HG03097 (cell line): ENCODE results near the gene SNX27.
"Not testable (repeated sequence)": the region's sequence is repeated elsewhere in the genome, so short reads cannot be mapped to it uniquely, and the experiment has no call there.

Source experiments
- ATAC-seq: cut with Tn5 transposase; IDR thresholded peaks from one replicate; pipeline ENCODE4 v1.9.1; 2021; ENCODE audit not compliant: unreplicated experiment, low FRiP score

SNX27 gene

GRCh38 chr1:151718011-151718431, 106.2 kb downstream of the SNX27 start:
- ATAC-seq, result no peak

- no peak for ATAC-seq
Measured at GRCh38 chr1:151718666-151719065, 106.8 kb downstream of the SNX27 start.

GRCh38 chr1:151720125-151720524, 108.3 kb downstream of the SNX27 start:
- ATAC-seq, result no peak

DNA sequence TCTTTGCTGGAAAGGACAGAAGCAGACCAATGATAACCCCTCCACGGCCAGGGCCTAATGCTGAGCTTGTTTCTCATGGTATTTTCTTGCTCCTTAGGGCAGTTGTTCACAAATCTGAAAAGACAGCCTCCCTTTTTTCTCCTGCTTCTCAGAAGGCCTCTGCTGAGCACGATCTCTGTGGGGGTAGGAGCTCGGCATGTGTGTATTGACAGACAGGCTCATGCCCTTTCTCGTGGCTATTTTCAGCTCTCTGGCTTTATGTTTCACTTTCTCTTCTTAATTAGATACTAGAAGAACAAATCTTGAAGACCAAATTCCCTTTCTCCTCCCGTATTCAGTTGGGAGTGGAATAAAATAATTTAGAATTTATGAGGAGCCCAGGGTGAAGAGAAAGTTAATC, 108.7 kb downstream of the SNX27 start:
- ATAC-seq, result no peak

- ATAC-seq, result no peak
Measured at GRCh38 chr1:151720974-151721787, 109.3 kb downstream of the SNX27 start, which contains the start of gene RIIAD1. RIIAD1 (plus strand) TSS chr1:151721522; CDS start chr1:151721537, 15 bp downstream.

GRCh38 chr1:151721788-151722510, 110.1 kb downstream of the SNX27 start:
- no peak for ATAC-seq

GRCh38 chr1:151723726-151724370, 112.0 kb downstream of the SNX27 start:
- no peak for ATAC-seq

DNA sequence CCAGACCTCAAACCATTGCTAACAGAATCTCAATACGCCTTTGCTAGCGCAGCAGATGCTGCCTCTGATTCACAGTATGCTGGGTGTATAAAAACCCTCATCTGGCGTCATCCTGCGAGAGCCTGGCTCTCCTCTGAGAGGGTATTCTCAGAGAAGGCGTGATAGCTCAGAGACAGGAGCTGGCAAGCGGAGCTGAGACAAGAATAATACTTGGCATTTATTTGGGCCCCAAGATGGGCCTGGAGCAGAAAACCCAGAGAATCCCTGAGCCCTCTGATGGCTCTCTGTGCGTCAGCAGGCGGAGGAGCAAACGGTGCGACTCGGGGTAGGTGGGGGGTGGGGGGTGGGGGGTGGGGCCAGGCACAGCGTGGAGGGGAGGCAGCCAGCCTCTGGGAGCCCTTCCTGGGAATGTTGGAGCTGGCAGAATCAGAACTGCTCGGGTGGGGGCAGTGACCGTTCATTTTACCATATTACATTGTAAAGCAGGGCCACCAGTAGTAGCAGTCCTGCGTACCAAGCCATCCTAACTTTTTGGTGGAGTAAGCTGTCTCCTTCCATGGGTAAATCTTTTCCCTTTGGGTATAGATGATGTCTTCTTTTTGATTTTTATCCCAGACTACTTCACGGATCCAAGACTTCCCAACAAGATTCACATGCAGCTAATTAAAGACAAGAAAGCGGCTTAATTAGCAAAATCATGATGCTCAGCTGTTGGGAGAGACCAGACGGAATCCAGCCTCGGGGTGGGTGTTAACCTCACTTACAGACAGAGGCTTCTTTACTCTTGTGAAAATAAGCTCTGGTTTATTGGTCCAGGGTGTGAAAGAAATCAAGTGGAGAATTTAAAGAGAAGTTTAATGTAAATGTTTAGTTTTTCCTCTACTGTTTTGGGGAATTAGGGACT, 116.6 kb downstream of the SNX27 start:
- ATAC-seq, result no peak

DNA sequence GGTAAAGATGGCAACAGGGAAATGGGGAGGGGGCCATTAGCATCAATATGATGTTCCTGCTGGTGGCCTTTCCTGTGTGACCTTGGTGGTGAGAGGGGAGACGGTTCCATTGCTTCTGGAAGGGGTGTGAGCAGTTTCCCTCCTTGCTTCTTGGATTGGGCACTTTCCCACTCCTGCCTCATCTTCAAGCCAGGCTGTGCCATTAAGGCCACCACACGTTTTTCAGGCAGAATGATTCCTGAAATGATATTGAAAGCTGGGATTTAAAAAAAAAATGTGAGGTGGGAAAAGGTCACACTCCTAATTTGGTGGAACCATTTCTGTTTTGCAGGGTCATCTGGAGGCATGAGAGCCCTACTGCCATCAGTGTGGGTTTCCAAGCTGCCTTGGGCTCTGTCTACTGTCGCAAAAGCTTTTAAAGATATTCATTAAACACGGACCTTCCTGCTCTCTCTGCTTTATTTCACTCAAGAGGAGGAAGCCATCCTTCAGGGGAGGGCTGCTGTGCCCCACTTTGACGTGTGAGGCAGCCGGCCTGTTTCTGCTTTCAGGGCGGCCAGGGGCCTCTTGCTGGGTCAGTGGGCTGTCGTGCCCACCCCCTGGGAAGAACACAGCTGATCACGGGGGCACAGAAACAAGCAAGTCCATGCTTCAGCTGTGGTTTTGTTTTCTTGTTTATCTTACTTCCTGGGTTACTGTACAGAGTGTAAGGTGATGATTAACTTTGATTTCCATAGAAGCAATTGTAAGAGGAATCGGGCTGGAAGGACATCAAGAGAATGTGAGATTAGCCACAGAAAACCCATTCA, 117.5 kb downstream of the SNX27 start:
- no peak for ATAC-seq

DNA sequence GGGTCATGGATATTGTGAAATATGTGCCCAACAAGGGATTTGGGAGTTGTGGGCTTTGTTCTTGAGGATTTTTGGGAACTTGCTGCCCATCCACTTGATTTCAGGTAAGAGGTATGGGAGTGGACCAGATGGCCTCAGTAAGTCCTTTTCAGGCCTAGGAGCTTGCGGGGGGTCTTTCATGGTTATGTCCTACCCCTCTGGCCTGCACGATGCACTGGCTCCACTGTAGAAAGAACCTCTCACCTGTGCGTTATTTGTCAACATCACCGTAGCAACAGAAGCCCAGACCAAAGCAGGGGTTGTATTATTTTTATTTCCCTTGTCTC, 118.1 kb downstream of the SNX27 start:
- no peak for ATAC-seq

DNA sequence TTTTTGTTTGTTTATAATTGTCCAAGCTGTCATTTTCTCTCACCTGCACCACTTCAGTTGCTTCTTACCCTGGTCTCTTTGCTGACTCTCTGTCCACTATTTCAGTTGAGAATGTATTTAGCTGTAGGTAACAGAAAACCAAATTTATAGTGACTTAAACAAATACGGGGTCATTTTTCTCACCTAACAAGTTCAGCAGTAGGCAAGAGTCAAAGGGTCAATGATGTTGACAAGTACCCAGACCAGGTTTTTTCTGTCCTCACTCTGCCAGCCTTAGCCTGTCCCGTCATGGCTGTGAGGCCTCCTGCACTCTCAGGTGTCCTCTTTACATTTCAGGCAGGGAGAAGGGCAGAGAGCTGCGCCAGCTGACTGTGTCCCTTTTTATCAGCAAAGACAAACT, 121.3 kb downstream of the SNX27 start:
- ATAC-seq, result no peak

GRCh38 chr1:151733995-151734394, 122.1 kb downstream of the SNX27 start:
- ATAC-seq, result not testable (repeated sequence)

DNA sequence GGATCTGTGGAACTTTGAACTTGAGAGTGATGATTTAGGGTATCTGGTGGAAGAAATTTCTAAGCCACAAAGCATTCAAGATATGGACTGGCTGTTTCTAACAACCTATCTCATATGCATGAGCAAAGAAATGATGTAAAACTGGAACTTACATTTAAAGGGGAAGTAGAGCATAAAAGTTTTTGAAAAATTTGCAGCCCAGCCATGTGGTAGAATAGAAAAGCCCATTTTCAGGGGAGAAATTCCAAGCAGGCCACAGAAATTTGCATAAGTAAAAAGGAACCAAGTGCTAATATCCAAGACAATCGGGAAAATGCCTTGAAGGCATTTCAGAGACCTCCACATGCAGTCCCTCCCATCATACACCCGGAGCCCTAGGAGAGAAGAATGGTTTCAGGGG, 125.2 kb downstream of the SNX27 start:
- ATAC-seq, result no peak

DNA sequence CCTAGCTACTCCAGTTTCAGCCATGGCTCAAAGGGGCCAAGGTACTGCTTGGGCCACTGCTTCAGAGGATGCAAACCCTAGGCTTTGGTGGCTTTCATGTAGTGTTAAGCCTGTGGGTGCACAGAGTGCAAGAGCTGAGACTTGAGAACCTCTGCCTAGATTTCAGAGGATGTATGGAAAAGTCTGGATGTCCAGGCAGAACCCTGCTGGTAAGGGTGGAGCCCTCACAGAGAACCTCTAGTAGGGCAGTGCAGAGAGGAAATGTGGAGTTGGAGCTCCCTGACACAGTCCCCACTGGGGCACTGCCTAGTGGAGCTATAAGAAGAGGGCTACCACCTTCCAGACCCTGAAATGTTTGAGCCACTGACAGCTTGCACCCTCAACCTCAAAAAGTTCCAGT, 125.6 kb downstream of the SNX27 start:
- no peak for ATAC-seq

GRCh38 chr1:151739590-151740355, 127.9 kb downstream of the SNX27 start:
- no peak for ATAC-seq

DNA sequence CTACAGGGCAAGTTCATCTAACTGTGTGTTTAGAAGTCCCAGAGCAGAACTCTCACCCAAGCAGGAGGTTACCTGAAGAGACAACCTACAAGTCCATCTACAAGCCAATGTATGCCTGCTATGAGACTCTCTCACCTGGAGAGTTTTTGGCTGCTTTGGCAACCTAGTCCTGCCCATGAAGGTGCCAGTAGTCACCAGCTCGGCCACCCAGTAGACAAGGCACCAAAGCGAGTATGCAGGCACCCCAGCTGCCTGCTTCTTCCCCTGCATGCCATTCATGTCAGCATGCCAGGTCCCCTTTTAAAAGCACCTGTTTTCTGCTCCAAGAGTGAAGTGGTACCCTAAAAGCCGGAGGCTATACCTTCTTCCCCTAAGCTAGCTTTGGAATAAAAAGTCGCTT, 129.7 kb downstream of the SNX27 start:
- no peak for ATAC-seq
